ENCODE measurements around the gene NUP54. TPM values are rescaled to one million over a fixed set of nuclear protein-coding genes. Genes with fewer than 3 reads are reported as not detected.
A peak's percentile ranks its signal among the peaks of the same experiment; 100 is the strongest.

Gene NUP54
- total RNA-seq, 1 donor from 2014 or later = 67.0 TPM

GRCh38 chr4:76153356-76153755 lies 5.2 kb upstream of the NUP54 start:
- Mint-ChIP-seq H3K36me3 (ENCODE audit: low read depth) (no peaks in the 10 kb centered on the region), H3K4me3 (no peak overlapping the region), H3K27ac (ENCODE audit: unreplicated experiment) (no peak overlapping the region), H3K27me3 (ENCODE audit: low read depth) (no peaks in the 10 kb centered on the region), H3K4me1 (peaks cover 17% of the 10 kb centered on the region), H3K9me3 (no peaks in the 10 kb centered on the region)
- no peak for TF ChIP-seq CTCF (conservative IDR thresholded peaks at IDR 0.05)
- no peak for DNase-seq (ENCODE audit: low read depth, low spot score)

- no peak for TF ChIP-seq CTCF (conservative IDR thresholded peaks at IDR 0.05)
- H3K27me3 Mint-ChIP-seq (ENCODE audit: low read depth) = no peaks in the 10 kb centered on the region
- DNase-seq (ENCODE audit: low read depth, low spot score) = peak; percentile 55
- H3K4me1 Mint-ChIP-seq = peaks cover 31% of the 10 kb centered on the region
- H3K27ac Mint-ChIP-seq (ENCODE audit: unreplicated experiment) = peak overlapping the region; percentile 96
- H3K36me3 Mint-ChIP-seq (ENCODE audit: low read depth) = peaks cover 4% of the 10 kb centered on the region
- no peaks in the 10 kb centered on the region for H3K9me3 Mint-ChIP-seq
- H3K4me3 Mint-ChIP-seq = peak overlapping the region; percentile 97
Observed at GRCh38 chr4:76147454-76148141, 599 bp downstream of the NUP54 start.

GRCh38 chr4:76144546-76144945 lies 3.7 kb downstream of the NUP54 start:
- no peak overlapping the region for H3K27ac Mint-ChIP-seq (ENCODE audit: unreplicated experiment)
- peaks cover 29% of the 10 kb centered on the region for H3K4me1 Mint-ChIP-seq
- H3K9me3 Mint-ChIP-seq = no peaks in the 10 kb centered on the region
- H3K27me3 Mint-ChIP-seq (ENCODE audit: low read depth) = no peaks in the 10 kb centered on the region
- no peak for DNase-seq (ENCODE audit: low read depth, low spot score)
- H3K4me3 Mint-ChIP-seq = peak overlapping the region; percentile 65
- H3K36me3 Mint-ChIP-seq (ENCODE audit: low read depth) = peaks cover 8% of the 10 kb centered on the region
- no peak for TF ChIP-seq CTCF (conservative IDR thresholded peaks at IDR 0.05)

- H3K4me3 Mint-ChIP-seq = no peak overlapping the region
- no peaks in the 10 kb centered on the region for H3K9me3 Mint-ChIP-seq
- H3K36me3 Mint-ChIP-seq (ENCODE audit: low read depth) = peaks cover 10% of the 10 kb centered on the region
- no peak for DNase-seq (ENCODE audit: low read depth, low spot score)
- H3K27ac Mint-ChIP-seq (ENCODE audit: unreplicated experiment) = no peak overlapping the region
- peaks cover 4% of the 10 kb centered on the region for H3K4me1 Mint-ChIP-seq
- no peak for TF ChIP-seq CTCF (conservative IDR thresholded peaks at IDR 0.05)
- H3K27me3 Mint-ChIP-seq (ENCODE audit: low read depth) = no peaks in the 10 kb centered on the region
Observed at GRCh38 chr4:76141241-76141640, 7.0 kb downstream of the NUP54 start.

GRCh38 chr4:76127754-76128153 lies 20.4 kb downstream of the NUP54 start:
- Mint-ChIP-seq H3K4me1 (no peaks in the 10 kb centered on the region), H3K27me3 (ENCODE audit: low read depth) (no peaks in the 10 kb centered on the region), H3K9me3 (no peaks in the 10 kb centered on the region), H3K36me3 (ENCODE audit: low read depth) (peaks cover 32% of the 10 kb centered on the region), H3K27ac (ENCODE audit: unreplicated experiment) (no peak overlapping the region), H3K4me3 (no peak overlapping the region)
- no peak for TF ChIP-seq CTCF (conservative IDR thresholded peaks at IDR 0.05)
- DNase-seq (ENCODE audit: low read depth, low spot score) = no peak

All from neural crest cell (in vitro differentiated cells).